Measurements from ENCODE around the gene MIAT.
"Not testable (repeated sequence)": the region's sequence is repeated elsewhere in the genome, so short reads cannot be mapped to it uniquely, and the experiment has no call there.

Gene MIAT

DNA sequence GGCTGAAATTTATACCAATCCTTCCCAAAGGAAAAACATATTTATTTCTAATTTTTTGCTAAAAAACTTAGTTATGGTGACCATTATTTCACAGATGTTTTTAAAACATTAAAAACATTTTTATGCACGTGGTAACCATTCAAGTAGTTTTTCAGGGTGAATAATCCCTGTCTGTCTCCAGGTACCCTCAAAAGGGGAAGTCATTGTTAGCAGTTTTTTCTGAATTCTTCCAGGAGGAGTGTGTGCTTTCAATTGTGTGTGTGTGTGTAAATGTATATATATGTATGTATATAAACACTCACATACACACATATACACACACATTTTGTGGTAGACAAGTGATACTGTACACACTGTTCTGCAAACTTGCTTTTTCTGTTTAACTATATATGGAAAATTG is 43.9 kb downstream of the MIAT start:
- TF ChIP-seq, protein P1, sequence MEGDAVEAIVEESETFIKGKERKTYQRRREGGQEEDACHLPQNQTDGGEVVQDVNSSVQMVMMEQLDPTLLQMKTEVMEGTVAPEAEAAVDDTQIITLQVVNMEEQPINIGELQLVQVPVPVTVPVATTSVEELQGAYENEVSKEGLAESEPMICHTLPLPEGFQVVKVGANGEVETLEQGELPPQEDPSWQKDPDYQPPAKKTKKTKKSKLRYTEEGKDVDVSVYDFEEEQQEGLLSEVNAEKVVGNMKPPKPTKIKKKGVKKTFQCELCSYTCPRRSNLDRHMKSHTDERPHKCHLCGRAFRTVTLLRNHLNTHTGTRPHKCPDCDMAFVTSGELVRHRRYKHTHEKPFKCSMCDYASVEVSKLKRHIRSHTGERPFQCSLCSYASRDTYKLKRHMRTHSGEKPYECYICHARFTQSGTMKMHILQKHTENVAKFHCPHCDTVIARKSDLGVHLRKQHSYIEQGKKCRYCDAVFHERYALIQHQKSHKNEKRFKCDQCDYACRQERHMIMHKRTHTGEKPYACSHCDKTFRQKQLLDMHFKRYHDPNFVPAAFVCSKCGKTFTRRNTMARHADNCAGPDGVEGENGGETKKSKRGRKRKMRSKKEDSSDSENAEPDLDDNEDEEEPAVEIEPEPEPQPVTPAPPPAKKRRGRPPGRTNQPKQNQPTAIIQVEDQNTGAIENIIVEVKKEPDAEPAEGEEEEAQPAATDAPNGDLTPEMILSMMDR (IDR thresholded peaks at IDR 0.05; ENCODE audit: low read depth, low read length): no peak
- in situ Hi-C loops (cut with HindIII; ENCODE audit: low sequenced_read_pairs): no loop called here
- DNase-seq (ENCODE audit: low read depth, low spot score): no peak
- H3K4me3 ChIP-seq (ENCODE audit: low read depth, low read length): no peak overlapping the region

- TF ChIP-seq, protein P1 (IDR thresholded peaks at IDR 0.05; ENCODE audit: low read depth, low read length): no peak
- in situ Hi-C loops (cut with HindIII; ENCODE audit: low sequenced_read_pairs): no loop called here
- DNase-seq (ENCODE audit: low read depth, low spot score): peak; percentile 77
- no peak overlapping the region for H3K4me3 ChIP-seq (ENCODE audit: low read depth, low read length)
Measured at GRCh38 chr22:26702906-26703830, 45.8 kb downstream of the MIAT start.

DNA sequence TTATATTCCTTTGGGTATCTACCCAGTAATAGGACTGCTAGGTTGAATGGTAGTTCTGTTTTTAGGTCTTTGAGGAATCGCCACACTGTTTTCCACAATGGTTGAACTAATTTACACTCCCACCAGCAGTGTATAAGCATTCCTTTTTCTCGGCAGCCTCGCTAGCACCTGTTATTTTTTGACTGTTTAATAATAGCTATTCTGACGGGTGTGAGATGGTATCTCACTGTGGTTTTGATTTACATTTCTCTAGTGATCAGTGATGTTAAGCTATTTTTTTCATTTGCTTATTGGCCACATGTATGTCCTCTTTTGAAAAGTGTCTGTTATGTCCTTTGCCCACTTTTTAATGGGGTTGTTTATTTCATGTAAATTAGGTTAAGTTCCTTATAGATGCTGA is 48.0 kb downstream of the MIAT start:
- in situ Hi-C loops (cut with HindIII; ENCODE audit: low sequenced_read_pairs); H3K4me3 ChIP-seq (ENCODE audit: low read depth, low read length); DNase-seq (ENCODE audit: low read depth, low spot score): not testable (repeated sequence)

DNA sequence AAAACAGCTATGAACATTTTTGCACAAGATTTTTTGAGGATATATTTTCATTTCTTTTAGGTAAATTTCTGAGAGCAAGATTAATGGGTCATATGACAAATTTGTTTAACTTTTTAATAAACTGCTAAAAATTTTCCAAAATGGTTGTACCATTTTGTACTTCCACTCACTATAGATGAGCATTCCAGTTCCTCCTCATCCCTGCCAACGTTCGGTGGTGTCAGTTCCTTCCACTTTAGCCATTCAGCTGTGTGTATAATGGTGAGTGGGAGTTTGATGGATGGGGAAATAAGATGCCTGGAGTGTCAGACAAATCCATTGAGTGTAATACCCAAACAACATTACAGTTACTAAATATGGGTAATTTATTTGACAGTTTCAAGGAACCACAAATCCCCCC is 49.7 kb downstream of the MIAT start:
- no peak for DNase-seq (ENCODE audit: low read depth, low spot score)
- in situ Hi-C loops (cut with HindIII; ENCODE audit: low sequenced_read_pairs): no loop called here
- TF ChIP-seq, protein P1 (IDR thresholded peaks at IDR 0.05; ENCODE audit: low read depth, low read length): no peak
- no peak overlapping the region for H3K4me3 ChIP-seq (ENCODE audit: low read depth, low read length)

- in situ Hi-C loops (cut with HindIII; ENCODE audit: low sequenced_read_pairs): no loop called here
Measured at GRCh38 chr22:26707581-26707980, 50.2 kb downstream of the MIAT start.

DNA sequence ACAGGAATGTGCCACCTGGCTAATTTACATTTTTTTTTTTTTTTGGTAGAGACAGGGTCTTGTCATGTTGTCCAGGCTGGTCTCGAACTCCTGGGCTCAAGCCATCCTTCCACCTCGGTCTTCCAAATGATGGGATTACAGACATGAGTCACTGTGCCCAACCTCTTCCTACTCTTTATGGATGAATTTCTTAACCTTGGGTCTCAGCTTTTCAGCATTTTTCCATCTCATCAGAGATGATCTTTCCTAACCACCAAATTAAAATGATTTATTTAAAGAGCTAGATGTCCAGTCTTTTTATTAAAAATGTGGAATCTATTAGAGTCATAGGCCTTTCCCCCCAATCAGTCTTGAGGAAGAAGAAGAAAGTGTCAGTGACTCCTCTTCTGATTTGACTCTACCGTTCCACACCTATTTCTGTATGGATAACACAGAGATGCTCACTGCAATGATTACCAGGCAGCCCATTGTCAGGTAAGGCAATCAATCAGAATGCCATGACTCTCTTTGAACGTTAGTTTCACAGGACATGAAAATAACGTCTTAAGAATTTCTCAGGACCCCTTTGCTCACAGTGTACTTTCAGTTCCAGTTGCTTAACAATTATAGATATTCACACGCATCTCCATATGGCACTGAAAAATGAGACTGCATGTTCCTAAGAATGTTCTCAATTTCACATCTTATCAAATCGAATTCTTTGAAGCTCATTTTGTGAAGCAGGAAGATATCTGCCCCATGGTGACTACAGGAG is 51.0 kb downstream of the MIAT start:
- TF ChIP-seq, protein P1 (IDR thresholded peaks at IDR 0.05; ENCODE audit: low read depth, low read length): no peak
- no peak overlapping the region for H3K4me3 ChIP-seq (ENCODE audit: low read depth, low read length)
- no peak for DNase-seq (ENCODE audit: low read depth, low spot score)
- in situ Hi-C loops (cut with HindIII; ENCODE audit: low sequenced_read_pairs): no loop called here

More at GRCh38 chr22:26707581-26707980, 50.2 kb downstream of the MIAT start:
- TF ChIP-seq, protein P1 (IDR thresholded peaks at IDR 0.05; ENCODE audit: low read depth, low read length): no peak
- no peak overlapping the region for H3K4me3 ChIP-seq (ENCODE audit: low read depth, low read length)
- no peak for DNase-seq (ENCODE audit: low read depth, low spot score)
